NCI-H2227 (cell line): ENCODE data around the gene FTO.
"Not testable (repeated sequence)": the region's sequence is repeated elsewhere in the genome, so short reads cannot be mapped to it uniquely, and the experiment has no call there.

ENCODE experiments used
- DNase-seq: peaks from one replicate; lab custom pipeline; 2025; ENCODE audit not compliant: unreplicated experiment; lab: John Stamatoyannopoulos, UW

The FTO gene

GRCh38 chr16:53821957-53822625, 118.1 kb downstream of the FTO start:
- no peak for DNase-seq

GRCh38 chr16:53822936-53823529, 119.1 kb downstream of the FTO start:
- DNase-seq, result no peak

- DNase-seq, result no peak
Observed at GRCh38 chr16:53826658-53827057, 122.7 kb downstream of the FTO start.

- DNase-seq, result no peak
Observed at GRCh38 chr16:53827741-53828140, 123.8 kb downstream of the FTO start.

- no peak for DNase-seq
Observed at GRCh38 chr16:53829186-53829747, 125.3 kb downstream of the FTO start.

GRCh38 chr16:53832896-53833544, 129.1 kb downstream of the FTO start:
- no peak for DNase-seq

- DNase-seq, result no peak
Observed at GRCh38 chr16:53836142-53836541, 132.2 kb downstream of the FTO start.

GRCh38 chr16:53836680-53837079, 132.7 kb downstream of the FTO start:
- DNase-seq, result no peak

GRCh38 chr16:53837426-53837825, 133.5 kb downstream of the FTO start:
- no peak for DNase-seq

- DNase-seq, result no peak
Observed at GRCh38 chr16:53839150-53839549, 135.2 kb downstream of the FTO start.

GRCh38 chr16:53840456-53840855, 136.5 kb downstream of the FTO start:
- DNase-seq, result no peak

- no peak for DNase-seq
Observed at GRCh38 chr16:53841884-53842283, 137.9 kb downstream of the FTO start.

- no peak for DNase-seq
Observed at GRCh38 chr16:53843084-53843483, 139.1 kb downstream of the FTO start.

- no peak for DNase-seq
Observed at GRCh38 chr16:53844804-53845203, 140.8 kb downstream of the FTO start.

GRCh38 chr16:53846549-53846948, 142.6 kb downstream of the FTO start:
- DNase-seq, result not testable (repeated sequence)

GRCh38 chr16:53846971-53847370, 143.0 kb downstream of the FTO start:
- DNase-seq, result no peak

GRCh38 chr16:53848277-53848942, 144.5 kb downstream of the FTO start:
- no peak for DNase-seq

- DNase-seq, result no peak
Observed at GRCh38 chr16:53848950-53849349, 145.0 kb downstream of the FTO start.

- peak; percentile 7 for DNase-seq
Observed at GRCh38 chr16:53849585-53849984, 145.6 kb downstream of the FTO start.

GRCh38 chr16:53849994-53850393, 146.0 kb downstream of the FTO start:
- DNase-seq, result peak; percentile 7

GRCh38 chr16:53852678-53853077, 148.7 kb downstream of the FTO start:
- no peak for DNase-seq

- no peak for DNase-seq
Observed at GRCh38 chr16:53855056-53855455, 151.1 kb downstream of the FTO start.
